Measurements from ENCODE around the gene ZNF385B.

DNA sequence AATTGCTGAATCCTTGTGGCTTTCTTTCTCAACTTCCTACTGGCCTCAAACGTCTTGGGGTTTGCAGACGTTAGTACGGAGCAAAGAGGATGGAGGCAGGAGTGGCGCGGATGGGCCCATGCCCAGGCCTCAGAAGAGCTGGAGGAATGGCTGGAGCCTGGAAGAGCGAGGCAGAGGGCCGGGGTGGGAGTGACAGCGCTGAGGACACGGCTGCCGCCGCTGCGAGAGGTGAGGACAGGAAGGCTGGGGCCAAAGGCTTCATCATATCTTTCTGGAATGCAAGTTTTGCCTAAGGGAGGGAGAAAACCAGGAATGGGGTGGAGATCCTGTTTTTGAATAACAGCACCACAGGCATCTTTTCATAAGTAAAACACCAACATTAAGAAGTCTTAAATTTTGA, 418.2 kb downstream of the ZNF385B start:
- TF ChIP-seq SRF (IDR thresholded peaks at IDR 0.05; ENCODE audit: low read depth) (no peak), POLR2A (IDR thresholded peaks at IDR 0.05; ENCODE audit: borderline replicate concordance, extremely low read depth, insufficient read depth, insufficient read length) (no peak), CTCF (IDR thresholded peaks at IDR 0.05 in 2 of 3, conservative IDR thresholded peaks at IDR 0.05 in 1 of 3; ENCODE audit: borderline replicate concordance in 1 of 3, insufficient read depth in 1 of 3, low read depth in 2 of 3, low read length in 2 of 3) (no peak), EZH2 (IDR thresholded peaks at IDR 0.05) (no peak), SIN3A (IDR thresholded peaks at IDR 0.05; ENCODE audit: low read depth) (no peak), SP1 (IDR thresholded peaks at IDR 0.05; ENCODE audit: low read depth) (no peak), REST (IDR thresholded peaks at IDR 0.05; ENCODE audit: low read depth) (no peak)

Data from HCT116 (cell line).